B cell (primary cell): ENCODE measurements around the gene CSAG2. TPM values are rescaled to one million over a fixed set of nuclear protein-coding genes. Genes with fewer than 3 reads are reported as not detected.

Experiments
- ATAC-seq: fragments of 200-7000 bp; cut with Tn5 transposase; one replicate; pipeline ENCODE4 v1.10.0; 2021; ENCODE audit warnings: low read depth, mild to moderate bottlenecking, moderate number of reproducible peaks, moderate library complexity
- CTCF ChIA-PET: fragments of 350-600 bp; sonication (Branson Sonifier 250); formaldehyde crosslinking; loops from one replicate; lab custom pipeline; 2021; ENCODE audit warnings: antibody characterized with exemption, inconsistent platforms; lab: Charles Lee
- POLR2A ChIA-PET: fragments of 350-600 bp; sonication (Branson Sonifier 250); formaldehyde crosslinking; loops from one replicate; lab custom pipeline; 2021; ENCODE audit warnings: antibody characterized with exemption; lab: Charles Lee
- DNase-seq: peaks from one replicate; pipeline ENCODE4 v3.0.0; 2013
- H2AFZ ChIP-seq: 2 replicates; pipeline ENCODE4 v1.6.1; 2012; ENCODE audit warnings: mild to moderate bottlenecking, low read depth, low read length; ENCODE audit not compliant: insufficient read depth, poor library complexity, severe bottlenecking
- H3K27ac ChIP-seq, 2 donors: 1 replicate in 1 of 2; 2 replicates in 1 of 2; pipeline ENCODE4 v1.5.1; 2012 to 2013; ENCODE audit warnings: low read length in 2 of 2, mild to moderate bottlenecking in 2 of 2, moderate library complexity in 1 of 2
- H3K27me3 ChIP-seq, 4 experiments: fragments of 200-600 bp in 1 of 4; sonication (generic) in 1 of 4; replicated peaks in 1 of 4; 1 replicate in 2 of 4; 2 replicates in 2 of 4; pipeline versions ENCODE4 v1.6.1 to v1.7.0; 2013 to 2016; ENCODE audit warnings: low read length in 3 of 4, mild to moderate bottlenecking in 2 of 4, mixed read lengths in 1 of 4, moderate library complexity in 1 of 4; ENCODE audit not compliant: insufficient read depth in 4 of 4, control insufficient read depth in 3 of 4; ENCODE audit errors: control extremely low read depth in 1 of 4
- H3K36me3 ChIP-seq, 2 experiments: replicated peaks in 1 of 2; 1 replicate in 1 of 2; 2 replicates in 1 of 2; pipeline versions ENCODE4 v1.6.1 to v1.7.1; 2013; ENCODE audit warnings: low read length in 1 of 2; ENCODE audit not compliant: insufficient read depth in 2 of 2, control insufficient read depth in 1 of 2; ENCODE audit errors: control extremely low read depth in 1 of 2, extremely low read depth in 1 of 2
- H3K4me1 ChIP-seq, 2 donors: fragments of 200-600 bp in 1 of 2; sonication (generic) in 1 of 2; 1 replicate in 1 of 2; 2 replicates in 1 of 2; pipeline versions ENCODE4 v1.5.1 to v1.6.1; 2013 to 2017; ENCODE audit warnings: low read length in 2 of 2; ENCODE audit not compliant: control insufficient read depth in 2 of 2, insufficient read depth in 2 of 2
- H3K4me2 ChIP-seq: replicated peaks from 2 replicates; pipeline ENCODE3; 2012; ENCODE audit warnings: mild to moderate bottlenecking, low read depth, low read length; ENCODE audit not compliant: poor library complexity, severe bottlenecking
- H3K4me3 ChIP-seq, 5 experiments: fragments of 200-600 bp in 1 of 5; sonication (generic) in 1 of 5; 1 replicate in 3 of 5; 2 replicates in 2 of 5; pipeline versions ENCODE4 v1.5.1 to v1.7.0; 2011 to 2016; ENCODE audit warnings: low read length in 4 of 5, mild to moderate bottlenecking in 4 of 5, low read depth in 2 of 5, control low read depth in 1 of 5, moderate library complexity in 1 of 5; ENCODE audit not compliant: insufficient read depth in 1 of 5; ENCODE audit errors: control extremely low read depth in 1 of 5, extremely low read depth in 1 of 5
- H3K79me2 ChIP-seq: fragments of 200-600 bp; sonication (generic); one replicate; pipeline ENCODE4 v1.6.0; 2016; ENCODE audit warnings: low read length; ENCODE audit not compliant: control insufficient read depth, insufficient read depth
- H3K9ac ChIP-seq: fragments of 200-600 bp; sonication (generic); 2 replicates; pipeline ENCODE4 v1.6.1; 2017; ENCODE audit warnings: mild to moderate bottlenecking, low read length, moderate library complexity
- H3K9me3 ChIP-seq, 3 donors: one replicate each; pipeline versions ENCODE4 v1.6.1 to v1.7.1; 2013; ENCODE audit warnings: low read length in 2 of 3; ENCODE audit not compliant: control insufficient read depth in 2 of 3, insufficient read depth in 1 of 3; ENCODE audit errors: control extremely low read depth in 1 of 3
- H4K20me1 ChIP-seq: 2 replicates; pipeline ENCODE4 v1.6.0; 2012; ENCODE audit warnings: mild to moderate bottlenecking, low read length; ENCODE audit not compliant: insufficient read depth, control insufficient read depth, poor library complexity, severe bottlenecking
- H3K27ac Mint-ChIP-seq: one replicate; pipeline ENCODE4 v1.8.0; 2021; ENCODE audit warnings: mixed read lengths
- H3K27me3 Mint-ChIP-seq: one replicate; pipeline ENCODE4 v1.8.0; 2021; ENCODE audit warnings: mixed read lengths
- H3K4me1 Mint-ChIP-seq: one replicate; pipeline ENCODE4 v1.8.0; 2021; ENCODE audit warnings: mixed read lengths
- H3K4me3 Mint-ChIP-seq: one replicate; pipeline ENCODE4 v1.8.0; 2021; ENCODE audit warnings: mixed read lengths
- H3K9me3 Mint-ChIP-seq: one replicate; pipeline ENCODE4 v1.8.0; 2022; ENCODE audit warnings: mixed read lengths; ENCODE audit not compliant: insufficient read depth
- EZH2 ChIP-seq: IDR thresholded peaks from 2 replicates; pipeline ENCODE4 v1.6.1; 2012; ENCODE audit warnings: borderline replicate concordance, low read depth, mild to moderate bottlenecking, moderate library complexity, low read length; ENCODE audit not compliant: insufficient read depth, poor library complexity, severe bottlenecking
- WGBS: methylation state at CpG from one replicate; pipeline ENCODE4 v1.1.5; 2013; ENCODE audit warnings: missing lambda C conversion rate; ENCODE audit not compliant: insufficient coverage; 5-methylcytosine and 5-hydroxymethylcytosine counted together
- intact Hi-C: fragments of 100-400 bp; cut with micrococcal nuclease; formaldehyde crosslinking; loops from one replicate; pipeline ENCODE4 v1.10.0; 2022
- polyA plus RNA-seq: library from polyadenylated mRNA; depleted of rRNA; stranded (reverse); fragments of >200 nt; gene quantifications from 2 replicates; pipeline ENCODE4 v1.2.3, GENCODE V29; 2012
- total RNA-seq, 2 donors: library from RNA; stranded (reverse); fragments of 120-200 nt in 1 of 2; gene quantifications; 1 replicate in 1 of 2; 2 replicates in 1 of 2; pipeline versions ENCODE4 v1.2.3 to v1.2.4, GENCODE V29; 2013 to 2022
- TF ChIP-seq, protein P1 (sequence below): fragments of 200-600 bp; IDR thresholded peaks from one replicate; pipeline ENCODE4 v1.8.0; 2022; ENCODE audit warnings: antibody characterized with exemption, mild to moderate bottlenecking

Gene CSAG2
- total and polyA plus RNA-seq, 2 donors (not counting 1 experiment from before 2014, with no cell fraction given): not detected

DNA sequence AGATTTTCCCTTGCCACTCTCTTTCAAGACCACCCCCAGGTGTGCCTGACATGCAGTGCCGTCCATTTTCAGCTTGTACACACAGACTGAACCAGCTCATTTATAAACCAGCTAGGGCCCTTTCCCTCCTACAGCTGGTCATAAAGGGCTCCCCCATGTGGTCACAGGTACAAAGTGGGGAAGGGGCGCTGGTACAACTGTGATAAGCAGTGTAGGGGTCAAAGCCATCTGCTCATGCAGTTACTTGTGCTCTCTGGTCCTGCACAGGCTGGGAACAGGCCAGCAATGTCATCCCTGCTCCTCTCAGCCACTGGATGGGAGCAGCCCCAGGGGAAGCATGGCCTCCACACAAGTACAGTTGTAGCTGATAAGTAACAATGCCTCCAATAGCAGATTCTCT is 50.8 kb downstream of the CSAG2 start:
- POLR2A ChIA-PET: no interaction called here
- TF ChIP-seq, protein P1, sequence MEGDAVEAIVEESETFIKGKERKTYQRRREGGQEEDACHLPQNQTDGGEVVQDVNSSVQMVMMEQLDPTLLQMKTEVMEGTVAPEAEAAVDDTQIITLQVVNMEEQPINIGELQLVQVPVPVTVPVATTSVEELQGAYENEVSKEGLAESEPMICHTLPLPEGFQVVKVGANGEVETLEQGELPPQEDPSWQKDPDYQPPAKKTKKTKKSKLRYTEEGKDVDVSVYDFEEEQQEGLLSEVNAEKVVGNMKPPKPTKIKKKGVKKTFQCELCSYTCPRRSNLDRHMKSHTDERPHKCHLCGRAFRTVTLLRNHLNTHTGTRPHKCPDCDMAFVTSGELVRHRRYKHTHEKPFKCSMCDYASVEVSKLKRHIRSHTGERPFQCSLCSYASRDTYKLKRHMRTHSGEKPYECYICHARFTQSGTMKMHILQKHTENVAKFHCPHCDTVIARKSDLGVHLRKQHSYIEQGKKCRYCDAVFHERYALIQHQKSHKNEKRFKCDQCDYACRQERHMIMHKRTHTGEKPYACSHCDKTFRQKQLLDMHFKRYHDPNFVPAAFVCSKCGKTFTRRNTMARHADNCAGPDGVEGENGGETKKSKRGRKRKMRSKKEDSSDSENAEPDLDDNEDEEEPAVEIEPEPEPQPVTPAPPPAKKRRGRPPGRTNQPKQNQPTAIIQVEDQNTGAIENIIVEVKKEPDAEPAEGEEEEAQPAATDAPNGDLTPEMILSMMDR: no peak
- TF ChIP-seq EZH2: no peak
- intact Hi-C loops: no loop called here
- Mint-ChIP-seq H3K4me3 (no peak overlapping the region), H3K9me3 (no peaks in the 10 kb centered on the region), H3K4me1 (no peaks in the 10 kb centered on the region), H3K27ac (no peak overlapping the region), H3K27me3 (no peaks in the 10 kb centered on the region)
- Histone ChIP-seq H3K36me3 (no peaks in the 10 kb centered on the region), H3K9ac (no peak overlapping the region), H3K79me2 (no peaks in the 10 kb centered on the region), H2AFZ (no peak overlapping the region), H3K27me3 (no peaks in the 10 kb centered on the region), H3K4me3 (no peak overlapping the region), H3K27ac (no peak overlapping the region), H3K9me3 (no peaks in the 10 kb centered on the region), H3K4me1 (no peaks in the 10 kb centered on the region), H4K20me1 (no peaks in the 10 kb centered on the region), H3K4me2 (no peak overlapping the region)
- WGBS: no CpG with 5 or more reads among the region's 2 CpGs
- DNase-seq (no peak), ATAC-seq (no peak)
- CTCF ChIA-PET: no interaction called here

Other genes starting within 250 kb of the CSAG2 start
- gene GABRQ, start 71.4 kb downstream of the CSAG2 start, total RNA-seq: not detected in 2 replicates
- not detected in 2 replicates for gene GABRQ, start 71.4 kb downstream of the CSAG2 start, polyA plus RNA-seq
- not detected in 2 replicates for gene MAGEA3, start 10.5 kb downstream of the CSAG2 start, total RNA-seq
- not detected in 2 replicates for gene MAGEA3, start 10.5 kb downstream of the CSAG2 start, polyA plus RNA-seq
- not detected in 2 replicates for gene MAGEA2B, start 5.4 kb upstream of the CSAG2 start, total RNA-seq
- gene MAGEA2B, start 5.4 kb upstream of the CSAG2 start, polyA plus RNA-seq: not detected in 2 replicates
- gene CSAG1, start 24.4 kb upstream of the CSAG2 start, total RNA-seq: not detected in 2 replicates
- gene CSAG1, start 24.4 kb upstream of the CSAG2 start, polyA plus RNA-seq: not detected in 2 replicates
- not detected in 2 replicates for gene MAGEA12, start 24.5 kb upstream of the CSAG2 start, total RNA-seq
- gene MAGEA12, start 24.5 kb upstream of the CSAG2 start, polyA plus RNA-seq: not detected in 2 replicates
- not detected in 2 replicates for gene MAGEA2, start 44.6 kb upstream of the CSAG2 start, total RNA-seq
- not detected in 2 replicates for gene MAGEA2, start 44.6 kb upstream of the CSAG2 start, polyA plus RNA-seq
- gene CSAG3, start 49.9 kb upstream of the CSAG2 start, total RNA-seq: not detected in 2 replicates
- gene CSAG3, start 49.9 kb upstream of the CSAG2 start, polyA plus RNA-seq: not detected in 2 replicates
- not detected in 2 replicates for gene MAGEA6, start 60.4 kb upstream of the CSAG2 start, total RNA-seq
- not detected in 2 replicates for gene MAGEA6, start 60.4 kb upstream of the CSAG2 start, polyA plus RNA-seq
- gene CETN2, start 121.5 kb upstream of the CSAG2 start, total RNA-seq: 9.4 and 11.1 TPM in 2 replicates
- gene CETN2, start 121.5 kb upstream of the CSAG2 start, polyA plus RNA-seq: 3.3 and 3.7 TPM in 2 replicates
- gene NSDHL, start 121.8 kb upstream of the CSAG2 start, total RNA-seq: 8.5 and 10.3 TPM in 2 replicates
- gene NSDHL, start 121.8 kb upstream of the CSAG2 start, polyA plus RNA-seq: 3.1 and 4.9 TPM in 2 replicates
- 0.89 and 1.7 TPM in 2 replicates for gene ZNF185, start 188.8 kb upstream of the CSAG2 start, total RNA-seq
- 2.3 and 2.7 TPM in 2 replicates for gene ZNF185, start 188.8 kb upstream of the CSAG2 start, polyA plus RNA-seq